ENCODE measurements around the gene SFMBT2. TPM values are rescaled to one million over a fixed set of nuclear protein-coding genes. Genes with fewer than 3 reads are reported as not detected.

Gene SFMBT2
- total RNA-seq, 4 donors from 2014 or later = 1.2 to 5.5 (median 3.2) TPM

GRCh38 chr10:7407368-7408290 is 3.2 kb downstream of the SFMBT2 start:
- peak in 1 of 2 donors; percentile 66 for DNase-seq (ENCODE audit: low spot score in 2 of 2)
- H3K27ac ChIP-seq = peak overlapping the region; percentile 23

GRCh38 chr10:7406712-7407333 is 4.0 kb downstream of the SFMBT2 start:
- H3K9me3 ChIP-seq = no peaks in the 10 kb centered on the region
- H3K4me3 ChIP-seq = peak overlapping the region; percentile 77
- H3K27me3 ChIP-seq = peaks cover 46% of the 10 kb centered on the region
- TF ChIP-seq POLR2AphosphoS5 (IDR thresholded peaks at IDR 0.05) (no peak), CTCF (IDR thresholded peaks at IDR 0.05) (no peak), EP300 (IDR thresholded peaks at IDR 0.05) (no peak), POLR2A (IDR thresholded peaks at IDR 0.05) (no peak)
- H3K36me3 ChIP-seq = no peaks in the 10 kb centered on the region
- WGBS = 80% methylated on average over 14 of the region's 14 CpGs
- H3K4me1 ChIP-seq = peaks cover 38% of the 10 kb centered on the region
- no peak for DNase-seq (ENCODE audit: low spot score in 2 of 2)
- no peak overlapping the region for H3K27ac ChIP-seq

More at GRCh38 chr10:7407368-7408290, 3.2 kb downstream of the SFMBT2 start:
- H3K36me3 ChIP-seq = no peaks in the 10 kb centered on the region
- peak overlapping the region; percentile 77 for H3K4me3 ChIP-seq
- H3K27me3 ChIP-seq = peaks cover 54% of the 10 kb centered on the region
- no peaks in the 10 kb centered on the region for H3K9me3 ChIP-seq
- peaks cover 46% of the 10 kb centered on the region for H3K4me1 ChIP-seq
- 31% methylated on average over 24 of the region's 77 CpGs for WGBS
- no peak for TF ChIP-seq EP300 (IDR thresholded peaks at IDR 0.05)
- TF ChIP-seq POLR2AphosphoS5 (IDR thresholded peaks at IDR 0.05) = no peak
- no peak for TF ChIP-seq CTCF (IDR thresholded peaks at IDR 0.05)
- no peak for TF ChIP-seq POLR2A (IDR thresholded peaks at IDR 0.05)

GRCh38 chr10:7405637-7406036 is 5.2 kb downstream of the SFMBT2 start:
- DNase-seq (ENCODE audit: low spot score in 2 of 2) = no peak
- peaks cover 30% of the 10 kb centered on the region for H3K4me1 ChIP-seq
- H3K36me3 ChIP-seq = no peaks in the 10 kb centered on the region
- TF ChIP-seq EP300 (IDR thresholded peaks at IDR 0.05) (no peak), POLR2AphosphoS5 (IDR thresholded peaks at IDR 0.05) (no peak), CTCF (IDR thresholded peaks at IDR 0.05) (no peak), POLR2A (IDR thresholded peaks at IDR 0.05) (no peak)
- H3K27me3 ChIP-seq = peaks cover 38% of the 10 kb centered on the region
- 55% methylated on average over 3 of the region's 4 CpGs for WGBS
- no peak overlapping the region for H3K4me3 ChIP-seq
- no peak overlapping the region for H3K27ac ChIP-seq
- H3K9me3 ChIP-seq = no peaks in the 10 kb centered on the region

GRCh38 chr10:7403620-7404019 is 7.2 kb downstream of the SFMBT2 start:
- Histone ChIP-seq H3K9me3 (no peaks in the 10 kb centered on the region), H3K27me3 (peaks cover 19% of the 10 kb centered on the region), H3K27ac (no peak overlapping the region), H3K4me1 (peaks cover 12% of the 10 kb centered on the region), H3K36me3 (no peaks in the 10 kb centered on the region), H3K4me3 (no peak overlapping the region)
- 90% methylated on average over 1 of the region's 1 CpG for WGBS
- TF ChIP-seq POLR2A (IDR thresholded peaks at IDR 0.05) (no peak), CTCF (IDR thresholded peaks at IDR 0.05) (no peak), EP300 (IDR thresholded peaks at IDR 0.05) (no peak), POLR2AphosphoS5 (IDR thresholded peaks at IDR 0.05) (no peak)
- no peak for DNase-seq (ENCODE audit: low spot score in 2 of 2)

- Histone ChIP-seq H3K4me1 (no peaks in the 10 kb centered on the region), H3K9me3 (no peaks in the 10 kb centered on the region), H3K4me3 (no peak overlapping the region), H3K27ac (no peak overlapping the region), H3K27me3 (peaks cover 3% of the 10 kb centered on the region), H3K36me3 (no peaks in the 10 kb centered on the region)
- no peak for DNase-seq (ENCODE audit: low spot score in 2 of 2)
- 95% methylated on average over 8 of the region's 8 CpGs for WGBS
- no peak for TF ChIP-seq EP300 (IDR thresholded peaks at IDR 0.05)
- no peak for TF ChIP-seq POLR2A (IDR thresholded peaks at IDR 0.05)
- no peak for TF ChIP-seq CTCF (IDR thresholded peaks at IDR 0.05)
- TF ChIP-seq POLR2AphosphoS5 (IDR thresholded peaks at IDR 0.05) = no peak
Observed at GRCh38 chr10:7401782-7402181, 9.1 kb downstream of the SFMBT2 start.

Data from suprapubic skin (tissue), 4 donors.